Measurements from ENCODE around the gene CRYGS.
"Not testable (repeated sequence)": the region's sequence is repeated elsewhere in the genome, so short reads cannot be mapped to it uniquely, and the experiment has no call there.

CRYGS gene

GRCh38 chr3:186519021-186519658 is 25.0 kb downstream of the CRYGS start:
- DNase-seq = peak in 1 of 56 donors; percentile 11

- peak in 2 of 56 donors; percentile 9 to 30 for DNase-seq
Observed at GRCh38 chr3:186517218-186517617, 27.0 kb downstream of the CRYGS start.

GRCh38 chr3:186516646-186517045 is 27.5 kb downstream of the CRYGS start:
- DNase-seq = no peak

GRCh38 chr3:186515125-186515524 is 29.1 kb downstream of the CRYGS start:
- no peak for DNase-seq

GRCh38 chr3:186514296-186515002 is 29.7 kb downstream of the CRYGS start:
- DNase-seq = no peak

GRCh38 chr3:186513386-186513785 is 30.8 kb downstream of the CRYGS start:
- no peak for DNase-seq

- DNase-seq = no peak
Observed at GRCh38 chr3:186512570-186513302, 31.4 kb downstream of the CRYGS start.

- DNase-seq = no peak
Observed at GRCh38 chr3:186511702-186512101, 32.5 kb downstream of the CRYGS start.

GRCh38 chr3:186511245-186511644 is 32.9 kb downstream of the CRYGS start:
- DNase-seq = no peak

GRCh38 chr3:186510374-186511079 is 33.7 kb downstream of the CRYGS start:
- peak in 1 of 56 donors; percentile 11 for DNase-seq

GRCh38 chr3:186509423-186509822 is 34.8 kb downstream of the CRYGS start:
- no peak for DNase-seq

- no peak for DNase-seq
Observed at GRCh38 chr3:186506857-186507256, 37.3 kb downstream of the CRYGS start.

GRCh38 chr3:186506191-186506739 is 37.9 kb downstream of the CRYGS start:
- no peak for DNase-seq

GRCh38 chr3:186502966-186503712 is 41.0 kb downstream of the CRYGS start:
- no peak for DNase-seq

GRCh38 chr3:186502138-186502948 is 41.8 kb downstream of the CRYGS start:
- DNase-seq = no peak

- not testable (repeated sequence) for DNase-seq
Observed at GRCh38 chr3:186499949-186500348, 44.2 kb downstream of the CRYGS start.

- not testable (repeated sequence) for DNase-seq
Observed at GRCh38 chr3:186498022-186498421, 46.2 kb downstream of the CRYGS start.

- DNase-seq = no peak
Observed at GRCh38 chr3:186497608-186498007, 46.6 kb downstream of the CRYGS start.

- DNase-seq = no peak
Observed at GRCh38 chr3:186496635-186497034, 47.5 kb downstream of the CRYGS start.

- DNase-seq = no peak
Observed at GRCh38 chr3:186496016-186496415, 48.2 kb downstream of the CRYGS start.

Data from nucleus accumbens (tissue), 56 donors.